GM18517 (cell line): ENCODE measurements around the gene PMM1.
"Not testable (repeated sequence)": the region's sequence is repeated elsewhere in the genome, so short reads cannot be mapped to it uniquely, and the experiment has no call there.

Experiments
- ATAC-seq: cut with Tn5 transposase; IDR thresholded peaks from one replicate; pipeline ENCODE4 v1.9.1; 2021; ENCODE audit warnings: mild to moderate bottlenecking, moderate library complexity; ENCODE audit not compliant: unreplicated experiment

PMM1 gene

GRCh38 chr22:41589391-41590241, at the start of gene PMM1:
Gene PMM1 (minus strand): TSS chr22:41589840. CDS start chr22:41589805, 35 bp downstream.
- peak; percentile 85 for ATAC-seq

- no peak for ATAC-seq
These were observed 49.1 kb upstream of the PMM1 start for GRCh38 chr22:41638748-41639147.

- no peak for ATAC-seq
These were observed 48.5 kb upstream of the PMM1 start for GRCh38 chr22:41638124-41638523.

- ATAC-seq, result not testable (repeated sequence)
These were observed 48.0 kb upstream of the PMM1 start for GRCh38 chr22:41637623-41638022.

GRCh38 chr22:41636467-41636866, 46.8 kb upstream of the PMM1 start:
- no peak for ATAC-seq

- ATAC-seq, result not testable (repeated sequence)
These were observed 45.0 kb upstream of the PMM1 start for GRCh38 chr22:41634610-41635009.

- not testable (repeated sequence) for ATAC-seq
These were observed 42.0 kb upstream of the PMM1 start for GRCh38 chr22:41631615-41632014.

- not testable (repeated sequence) for ATAC-seq
These were observed 41.5 kb upstream of the PMM1 start for GRCh38 chr22:41631115-41631514.

GRCh38 chr22:41625577-41625976, 35.9 kb upstream of the PMM1 start:
- no peak for ATAC-seq

GRCh38 chr22:41621911-41622179, 32.2 kb upstream of the PMM1 start:
- no peak for ATAC-seq

GRCh38 chr22:41621099-41621910, 31.7 kb upstream of the PMM1 start, which contains the start of gene XRCC6:
Gene XRCC6 (plus strand): TSS chr22:41621295. CDS start chr22:41622005, 710 bp downstream.
- peak; percentile 82 for ATAC-seq

- ATAC-seq, result peak; percentile 4
These were observed 31.0 kb upstream of the PMM1 start, which contains the start of gene DESI1 for GRCh38 chr22:41620589-41621098. Gene DESI1 (minus strand): TSS chr22:41621043. CDS start chr22:41620839, 204 bp downstream.

GRCh38 chr22:41619979-41620588, 30.4 kb upstream of the PMM1 start:
- ATAC-seq, result peak; percentile 8

- no peak for ATAC-seq
These were observed 23.8 kb upstream of the PMM1 start for GRCh38 chr22:41613456-41613855.

GRCh38 chr22:41612603-41613306, 23.1 kb upstream of the PMM1 start:
- no peak for ATAC-seq

- ATAC-seq, result no peak
These were observed 18.7 kb upstream of the PMM1 start for GRCh38 chr22:41608386-41608785.

- ATAC-seq, result no peak
These were observed 14.3 kb upstream of the PMM1 start for GRCh38 chr22:41603873-41604332.

GRCh38 chr22:41600976-41601375, 11.3 kb upstream of the PMM1 start:
- no peak for ATAC-seq

GRCh38 chr22:41598891-41599635, 9.4 kb upstream of the PMM1 start:
- no peak for ATAC-seq

- ATAC-seq, result no peak
These were observed 8.4 kb upstream of the PMM1 start for GRCh38 chr22:41598081-41598480.
